VCaP (cell line): ENCODE data around the gene GFRA1.

ENCODE experiments used
- H3K27ac ChIP-seq: fragments of 450-650 bp; 2 replicates; pipeline ENCODE4 v1.5.1; 2017
- CTCF ChIP-seq: fragments of 450-650 bp; conservative IDR thresholded peaks from 2 replicates; pipeline ENCODE4 v1.5.1; 2017; ENCODE audit warnings: mild to moderate bottlenecking, moderate library complexity

Gene GFRA1

GRCh38 chr10:116146372-116147140, 126.5 kb downstream of the GFRA1 start:
- no peak overlapping the region for H3K27ac ChIP-seq
- TF ChIP-seq CTCF = no peak

- no peak for TF ChIP-seq CTCF
- no peak overlapping the region for H3K27ac ChIP-seq
These were observed 129.3 kb downstream of the GFRA1 start for GRCh38 chr10:116143673-116144222.

GRCh38 chr10:116141855-116142254, 131.2 kb downstream of the GFRA1 start:
- no peak overlapping the region for H3K27ac ChIP-seq
- TF ChIP-seq CTCF = no peak

GRCh38 chr10:116141246-116141645, 131.8 kb downstream of the GFRA1 start:
- no peak for TF ChIP-seq CTCF
- no peak overlapping the region for H3K27ac ChIP-seq

- H3K27ac ChIP-seq = no peak overlapping the region
- no peak for TF ChIP-seq CTCF
These were observed 133.1 kb downstream of the GFRA1 start for GRCh38 chr10:116139886-116140285.

- no peak overlapping the region for H3K27ac ChIP-seq
- TF ChIP-seq CTCF = no peak; the same call in 1 of the 2 replicates
These were observed 134.1 kb downstream of the GFRA1 start for GRCh38 chr10:116138897-116139296.

- no peak for TF ChIP-seq CTCF
- no peak overlapping the region for H3K27ac ChIP-seq
These were observed 136.7 kb downstream of the GFRA1 start for GRCh38 chr10:116136261-116136660.
